ENCODE results near the gene DRICH1.
"Not testable (repeated sequence)": the region's sequence is repeated elsewhere in the genome, so short reads cannot be mapped to it uniquely, and the experiment has no call there.

DRICH1 gene

DNA sequence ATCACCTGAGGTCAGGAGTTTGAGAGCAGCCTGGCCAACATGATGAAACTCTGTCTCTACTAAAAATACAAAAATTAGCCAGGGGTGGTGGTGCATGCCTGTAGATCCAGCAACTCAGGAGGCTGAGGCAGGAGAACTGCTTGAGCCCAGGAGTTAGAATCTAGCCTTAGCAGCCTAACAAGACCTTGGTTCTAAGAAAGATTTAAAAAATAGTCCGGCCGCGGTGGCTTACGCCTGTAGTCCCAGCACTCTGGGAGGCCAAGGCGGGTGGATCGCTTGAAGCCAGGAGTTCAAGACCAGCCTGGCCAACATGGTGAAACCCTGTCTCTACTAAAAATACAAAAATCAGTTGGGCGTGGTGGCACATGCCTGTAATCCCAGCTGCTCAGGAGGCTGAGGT lies 14.4 kb upstream of the DRICH1 start:
- DNase-seq = not testable (repeated sequence)

DNA sequence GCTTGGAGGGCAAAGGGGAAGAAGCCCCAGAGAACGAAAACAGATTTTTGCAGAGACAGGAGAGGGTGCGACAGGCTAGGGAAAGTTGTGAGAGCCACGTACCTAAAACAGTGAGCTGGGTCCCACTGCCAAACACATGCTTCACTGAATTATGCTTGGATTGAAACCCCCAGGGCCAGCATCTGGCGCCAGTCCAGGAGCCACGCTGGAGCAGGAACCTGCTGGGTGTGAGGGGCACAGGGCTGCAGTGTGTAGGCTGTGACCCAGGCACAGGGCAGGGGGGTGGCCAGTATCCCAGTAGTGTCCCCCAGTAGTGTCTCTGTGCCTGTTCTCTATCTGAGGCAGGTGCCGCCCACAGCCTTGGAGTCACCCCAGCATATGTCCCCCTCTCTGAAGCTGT lies 8.1 kb upstream of the DRICH1 start:
- DNase-seq = not testable (repeated sequence)

DNA sequence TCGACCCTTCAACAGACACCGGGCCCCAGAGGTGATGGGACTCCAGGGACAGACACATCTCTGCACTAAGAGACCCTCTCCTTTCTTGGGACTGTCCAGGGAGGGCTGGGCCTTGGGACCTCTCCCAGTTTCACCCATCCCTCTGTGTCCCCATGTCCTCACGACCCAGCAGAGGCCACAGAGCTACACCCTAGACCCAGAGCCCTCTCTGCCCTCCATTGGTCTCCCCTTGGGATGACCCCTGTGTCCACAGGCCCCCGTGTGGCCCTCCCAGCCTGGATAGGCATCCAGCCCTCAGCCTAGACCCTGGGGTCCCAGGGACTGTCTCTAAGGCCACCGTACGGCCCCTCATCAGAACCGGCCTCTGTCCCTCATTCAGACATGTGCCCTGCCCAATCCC lies 7.5 kb upstream of the DRICH1 start:
- no peak for DNase-seq

DNA sequence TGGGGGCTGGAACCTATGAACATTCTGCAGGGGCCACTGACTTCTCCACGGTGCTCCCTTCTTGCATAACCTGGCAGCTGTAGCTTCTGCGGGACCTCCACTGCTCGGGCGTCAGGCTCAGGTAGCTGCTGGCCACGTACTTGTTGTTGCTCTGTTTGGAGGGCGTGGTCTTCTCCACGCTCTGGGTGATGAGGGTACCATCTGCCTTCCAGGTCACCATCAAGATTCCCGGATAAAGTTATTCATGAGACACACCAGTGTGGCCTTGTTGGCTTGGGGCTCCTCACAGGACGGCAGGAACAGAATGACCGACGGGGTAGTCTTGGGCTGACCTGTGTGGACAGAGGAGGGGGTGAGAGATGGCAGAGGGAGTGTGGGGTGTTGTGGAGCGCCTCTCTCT lies 6.5 kb upstream of the DRICH1 start:
- DNase-seq = no peak

DNA sequence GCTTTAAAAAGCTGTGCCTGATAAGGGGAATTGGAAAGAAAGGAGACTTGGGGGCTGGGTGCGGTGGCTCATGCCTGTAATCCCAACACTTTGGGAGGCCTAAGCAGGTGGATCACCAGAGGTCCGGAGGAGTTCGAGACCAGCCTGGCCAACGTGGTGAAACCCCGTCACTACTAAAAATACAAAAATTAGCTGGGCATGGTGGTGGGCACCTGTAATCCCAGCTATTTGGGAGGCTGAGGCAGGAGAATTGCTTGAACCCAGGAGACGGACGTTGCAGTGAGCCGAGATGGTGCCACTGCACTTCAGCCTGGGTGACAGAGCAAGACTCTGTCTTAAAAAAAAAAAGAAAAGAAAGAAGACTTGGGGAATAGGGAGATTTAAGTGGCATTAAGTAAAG lies 3.2 kb upstream of the DRICH1 start:
- not testable (repeated sequence) for DNase-seq

DNA sequence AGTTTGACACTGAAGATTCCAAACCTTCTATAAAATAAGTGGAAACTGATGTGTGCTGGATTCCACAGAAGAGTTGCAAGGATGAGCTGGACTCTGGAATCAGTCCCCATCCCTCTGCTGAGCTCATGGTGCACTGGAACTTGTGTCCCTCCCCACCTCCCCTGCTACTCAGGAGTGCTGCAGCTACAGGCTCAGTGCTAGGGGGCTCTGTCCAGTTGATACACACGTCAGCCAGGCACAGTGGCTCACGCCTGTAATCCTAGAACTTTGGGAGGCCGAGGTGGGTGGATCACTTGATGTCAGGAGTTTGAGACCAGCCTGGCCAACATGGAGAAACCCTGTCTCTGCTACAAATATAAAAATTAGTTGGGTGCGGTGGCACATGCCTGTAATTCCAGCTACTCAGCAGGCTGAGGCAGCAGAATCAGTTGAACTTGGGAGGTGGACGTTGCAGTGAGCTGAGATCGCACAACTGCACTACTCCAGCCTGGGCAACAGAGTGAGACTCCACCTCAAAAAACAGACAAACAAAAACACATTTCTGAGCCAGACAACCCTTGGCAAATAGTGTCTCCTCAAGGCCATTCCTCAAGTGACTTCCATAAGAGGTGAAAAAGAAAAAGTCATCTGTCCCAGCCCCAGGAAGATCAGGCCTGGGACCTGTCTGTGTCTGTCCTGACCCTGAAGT lies 3.9 kb downstream of the DRICH1 start:
- DNase-seq = not testable (repeated sequence)

DNA sequence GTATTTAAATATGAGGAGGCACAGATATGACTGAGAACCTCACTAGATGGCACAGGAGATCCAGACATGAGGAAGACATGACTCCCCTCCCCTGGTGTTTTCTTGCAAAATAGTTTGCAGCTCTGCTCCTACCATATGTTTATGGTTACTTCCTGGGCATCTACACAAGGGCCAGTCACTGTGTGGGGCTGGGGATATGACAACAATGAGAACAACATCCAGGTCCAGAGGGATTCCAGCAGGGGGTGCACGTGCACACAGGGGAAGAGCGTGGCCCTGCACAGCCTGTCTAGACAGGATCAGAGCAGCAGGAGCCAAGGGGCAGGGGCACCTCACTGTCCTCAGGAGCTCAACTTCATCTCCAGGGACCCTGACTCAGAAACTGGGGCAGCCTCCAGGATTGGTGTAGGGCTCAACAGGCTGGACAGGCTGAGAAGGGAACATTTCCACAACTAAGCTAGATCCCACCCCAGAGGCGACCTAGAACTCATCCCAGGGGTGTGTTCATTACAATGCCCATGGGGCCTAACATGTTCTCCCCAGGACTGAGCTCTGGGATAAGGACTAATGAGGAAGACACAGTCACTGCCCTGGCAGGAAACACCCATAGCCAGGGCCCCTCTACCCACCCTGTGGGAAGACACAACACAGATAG lies 4.6 kb downstream of the DRICH1 start:
- peak; percentile 48 for DNase-seq

DNA sequence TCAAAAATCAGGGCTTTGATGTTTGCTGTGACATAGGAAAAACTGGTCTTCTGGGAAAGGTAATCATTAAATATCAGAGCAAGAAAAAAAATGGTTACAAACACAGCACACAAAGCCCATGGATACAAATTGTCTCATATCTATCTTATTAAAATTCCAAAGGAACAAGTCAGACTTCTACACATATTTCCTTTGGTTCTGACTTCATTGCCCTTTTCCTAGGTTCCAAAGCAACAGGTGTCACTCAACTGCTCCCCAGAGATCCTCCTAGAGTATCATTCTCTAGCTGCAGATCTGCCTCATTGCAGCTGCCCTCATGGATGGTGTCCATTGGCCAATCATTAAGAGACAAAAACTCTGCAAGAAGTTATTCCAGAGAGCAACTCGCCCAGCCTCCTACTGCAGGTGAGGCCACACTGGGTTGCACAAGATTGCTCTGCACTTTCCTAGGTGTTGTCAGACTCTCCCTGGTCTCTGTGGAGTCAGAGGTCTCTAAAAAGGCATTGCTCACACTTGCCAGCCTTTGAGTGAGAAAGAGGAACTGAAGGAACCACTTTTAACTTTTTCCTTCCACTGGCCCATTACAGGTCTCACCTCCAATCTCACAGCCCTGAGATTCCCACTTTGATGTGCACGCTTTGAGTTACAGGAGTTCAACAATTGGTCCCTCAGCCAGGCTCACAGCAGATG lies 5.7 kb downstream of the DRICH1 start:
- no peak for DNase-seq

DNA sequence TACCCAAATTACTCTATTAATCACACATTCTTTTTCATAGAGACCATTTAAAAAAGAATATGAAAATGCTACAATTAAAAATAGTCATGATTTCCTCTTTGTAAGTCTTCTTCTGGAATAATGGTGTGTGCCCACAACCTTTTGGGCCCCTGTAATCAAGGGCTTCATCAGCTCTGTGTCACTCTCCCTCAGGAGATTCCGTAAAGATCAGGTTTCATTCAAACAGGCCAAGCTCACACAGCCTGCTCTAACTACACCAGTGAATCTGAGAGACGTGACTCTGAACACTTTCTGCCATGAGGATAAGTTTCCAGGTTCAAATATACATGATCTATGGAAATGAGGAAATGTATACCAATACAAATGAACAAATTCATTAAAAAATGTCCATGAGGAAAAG lies 9.5 kb downstream of the DRICH1 start:
- DNase-seq = no peak

DNA sequence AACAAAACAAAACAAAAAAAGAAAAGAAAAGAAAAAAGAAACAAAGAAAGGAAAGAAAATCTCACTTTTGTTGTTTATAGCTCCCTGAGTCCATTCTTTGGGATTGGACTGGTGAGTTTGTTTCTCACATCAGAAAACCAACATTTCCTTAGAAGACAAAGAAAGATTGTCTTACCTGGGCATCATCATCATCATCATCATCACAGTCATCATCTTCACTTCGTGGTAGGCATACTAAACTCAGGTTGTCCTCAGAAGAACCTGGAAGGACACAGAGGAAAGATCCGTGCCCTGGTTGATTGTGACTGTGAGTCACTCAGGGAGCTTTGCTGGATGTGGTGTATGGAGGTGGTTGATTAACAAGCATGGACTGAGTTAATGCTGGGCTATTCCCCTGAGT lies 10.2 kb downstream of the DRICH1 start:
- not testable (repeated sequence) for DNase-seq

DNA sequence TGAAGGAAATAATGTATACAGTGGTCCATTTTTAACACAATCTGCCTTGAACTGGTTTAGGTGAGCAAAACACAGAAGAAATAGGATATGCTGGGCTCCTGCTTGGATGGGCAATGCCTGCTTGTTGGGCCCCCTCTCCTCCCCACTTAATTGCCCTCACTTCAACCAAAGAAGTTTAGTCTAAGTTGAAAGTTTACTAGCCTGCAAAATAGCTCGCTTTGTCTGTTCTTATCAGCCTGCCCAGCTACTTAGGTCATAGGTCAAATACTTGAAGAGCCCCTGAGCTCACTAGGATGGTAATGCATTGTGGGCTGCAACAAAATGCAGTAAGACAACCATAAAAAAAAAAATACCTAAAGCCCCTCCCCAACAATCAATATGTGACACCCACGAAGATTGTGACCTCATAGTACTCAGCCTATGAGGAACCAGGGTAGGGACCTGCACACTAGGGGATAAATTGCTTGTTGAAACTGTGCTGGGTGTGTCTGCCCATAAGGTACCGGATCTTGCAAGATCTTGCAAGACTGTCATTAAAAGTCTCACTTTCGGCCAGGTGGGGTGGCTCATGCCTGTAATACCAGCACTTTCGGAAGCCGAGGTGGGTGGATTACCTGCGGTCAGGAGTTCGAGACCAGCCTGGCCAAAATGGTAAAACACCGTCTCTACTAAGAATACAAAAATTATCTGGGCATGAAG lies 10.9 kb downstream of the DRICH1 start:
- DNase-seq = no peak

DNA sequence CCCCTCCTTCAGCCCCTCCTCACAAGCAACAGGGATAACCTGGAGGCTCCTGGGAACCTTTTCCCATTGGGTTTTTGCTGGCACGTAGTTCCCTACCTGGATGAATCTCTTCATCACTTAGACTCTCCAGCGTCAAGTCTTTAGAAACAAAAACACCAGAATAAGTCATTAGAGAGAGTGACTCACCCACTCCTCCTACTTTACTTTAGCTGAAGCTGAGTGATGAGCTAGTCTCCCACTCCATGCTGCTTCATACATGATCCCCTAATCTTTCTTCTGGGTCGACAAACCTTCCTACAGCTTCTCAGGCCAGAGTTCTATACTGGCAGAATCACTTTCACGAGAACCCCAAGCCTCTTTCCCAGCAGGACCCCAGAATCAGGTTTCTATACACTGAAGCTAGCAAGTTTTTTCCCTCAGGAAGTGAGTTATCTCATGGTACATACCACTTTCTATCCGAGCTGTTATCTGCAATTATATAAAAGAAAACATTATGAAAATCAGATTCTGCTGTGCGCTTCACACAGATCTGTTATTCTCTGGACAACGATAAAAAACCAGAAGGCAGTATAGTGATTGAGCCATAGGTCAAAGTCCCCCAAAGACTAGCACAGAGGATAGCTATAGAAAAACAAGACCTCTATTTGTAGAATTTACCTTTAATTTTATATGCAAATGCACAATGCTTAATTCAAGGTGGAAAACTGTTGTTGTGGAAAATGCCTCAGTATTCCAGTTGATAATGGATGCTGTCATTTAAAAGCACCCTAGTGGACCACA lies 18.7 kb downstream of the DRICH1 start:
- DNase-seq = no peak

DNA sequence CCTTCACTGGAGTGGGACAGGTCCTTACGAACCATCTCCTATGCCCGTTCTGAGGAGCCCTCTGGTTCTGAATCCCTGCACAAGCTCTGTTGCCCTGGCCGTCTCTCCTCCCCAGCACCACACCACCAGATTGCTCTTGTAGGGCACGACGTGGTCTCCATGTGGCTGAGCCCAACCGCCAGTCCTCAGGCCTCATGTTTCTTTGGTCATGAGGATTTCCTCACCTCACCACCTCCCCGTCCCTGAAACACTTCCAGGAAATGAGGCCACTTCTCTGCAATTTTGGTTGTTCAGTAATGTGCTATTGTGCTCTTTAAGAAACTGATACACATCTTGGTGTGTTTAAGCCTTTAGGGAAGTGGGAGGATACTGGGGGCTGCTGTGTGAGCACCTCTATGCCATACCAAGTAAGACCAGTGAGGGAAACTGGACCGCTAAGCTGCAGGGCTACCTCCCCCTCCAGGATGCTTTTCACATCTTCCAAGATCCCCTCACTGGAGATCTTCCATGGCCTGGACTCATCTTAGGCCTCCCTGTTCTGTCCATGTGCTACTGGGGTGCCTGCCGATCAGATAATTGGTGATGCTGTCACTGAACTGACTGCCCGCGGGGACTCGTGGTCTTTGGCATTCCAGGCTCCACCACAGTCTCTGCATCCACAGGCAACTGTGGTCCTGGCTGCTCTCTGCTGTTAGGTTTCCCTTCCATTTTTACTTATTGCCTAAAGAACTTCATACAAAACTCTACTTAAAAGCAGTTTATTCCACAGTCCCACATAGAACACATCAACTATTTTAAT lies 21.9 kb downstream of the DRICH1 start:
- DNase-seq = no peak

DNA sequence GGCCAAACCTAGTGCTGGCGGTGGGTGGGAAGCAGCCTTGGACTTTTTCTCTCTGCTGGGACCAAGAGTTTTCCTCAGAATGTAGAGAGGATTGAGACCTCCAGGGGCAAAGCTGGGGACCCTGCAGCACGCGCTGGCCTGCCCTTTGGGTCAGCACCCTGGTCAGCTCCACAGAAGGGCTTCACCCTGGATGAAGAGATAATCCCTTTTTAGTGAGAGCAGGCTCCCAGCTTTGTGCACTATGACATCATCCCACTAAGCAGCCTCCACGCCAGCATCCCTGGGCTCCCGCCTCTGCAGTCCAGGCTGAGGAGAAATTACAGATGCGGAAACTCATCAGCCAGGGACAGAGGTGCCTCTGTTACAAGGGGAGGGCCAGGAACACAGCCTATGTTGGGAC lies 23.5 kb downstream of the DRICH1 start:
- DNase-seq = no peak

DNA sequence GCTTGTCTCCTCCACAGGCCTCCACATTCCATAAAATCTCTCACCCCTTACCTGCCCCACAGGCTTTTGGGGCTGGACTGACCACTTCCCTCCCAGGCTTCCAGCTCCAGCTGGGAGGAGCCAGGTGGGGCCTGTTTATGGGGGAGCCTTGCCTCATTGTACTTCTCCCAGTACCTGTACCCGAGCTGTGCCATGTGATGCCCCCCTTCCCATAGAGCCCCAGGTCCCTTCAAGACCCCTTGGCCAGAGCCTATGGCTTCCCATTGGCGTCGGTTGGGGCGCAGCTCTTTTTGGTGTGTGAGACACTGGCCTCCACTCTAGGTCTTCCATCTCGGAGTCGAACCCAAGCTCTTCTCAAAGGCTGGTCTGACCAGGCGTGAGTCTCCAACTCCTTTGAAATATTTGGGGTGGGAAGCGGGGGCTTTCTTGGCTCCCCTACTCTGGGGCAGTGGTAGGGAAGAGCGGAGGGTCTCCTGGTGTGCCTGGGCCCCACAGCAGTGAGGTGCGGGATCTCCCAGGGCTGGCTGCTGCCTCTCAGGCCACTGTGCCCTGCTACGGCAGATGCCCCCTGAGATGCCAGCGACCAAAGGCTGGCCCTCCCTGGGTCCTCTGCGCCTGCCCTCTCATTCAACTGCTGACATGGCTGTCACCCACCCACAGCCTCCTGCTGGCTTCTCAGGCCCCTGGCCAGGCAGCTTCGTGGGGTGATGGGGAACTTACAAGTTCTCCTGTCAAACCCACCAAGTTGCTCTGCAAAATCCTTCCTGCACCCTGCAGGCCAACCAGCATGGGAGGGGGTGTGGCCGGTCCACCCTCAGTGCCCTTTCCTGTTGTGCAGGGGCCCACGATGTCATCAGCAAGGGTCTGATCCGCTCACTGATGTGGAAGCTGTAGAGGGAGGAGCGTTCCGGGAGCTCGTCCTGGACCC lies 25.7 kb downstream of the DRICH1 start:
- DNase-seq = no peak

DNA sequence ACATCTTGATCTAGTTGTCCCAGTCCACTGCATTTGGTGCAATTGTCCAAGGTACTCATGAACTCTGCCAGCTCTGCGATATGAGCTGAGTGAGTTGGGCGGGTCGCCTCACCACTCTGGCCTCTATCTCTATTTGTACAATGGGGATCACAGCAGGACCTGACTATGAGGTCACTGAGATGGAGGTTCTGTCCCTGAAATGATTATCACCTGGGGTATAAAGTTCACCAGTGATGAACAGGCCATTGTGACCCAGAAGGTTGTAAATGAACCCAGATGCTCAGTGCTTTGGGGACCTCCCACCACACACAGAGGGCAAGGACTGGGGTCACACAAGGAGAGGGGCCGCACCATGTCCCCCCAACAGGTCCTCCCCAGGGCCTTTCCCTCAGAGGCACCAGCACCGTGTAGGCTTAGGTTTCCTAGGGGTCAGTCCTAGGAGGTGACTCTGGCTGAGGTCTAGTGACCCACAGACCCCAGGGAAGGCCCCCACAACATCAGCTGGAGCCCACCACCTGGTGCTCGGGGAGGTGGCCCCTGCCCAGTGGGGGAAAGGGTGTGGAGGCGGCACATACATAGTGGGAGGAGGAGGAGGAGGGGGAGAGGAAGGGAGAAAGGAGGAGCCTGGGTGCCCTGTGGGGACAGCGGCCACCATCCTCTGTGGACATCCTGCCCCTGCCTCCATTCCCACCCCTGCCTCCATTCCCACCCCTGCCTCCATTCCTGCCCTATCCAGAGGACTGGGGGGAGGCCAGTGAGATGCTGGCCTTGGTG lies 27.0 kb downstream of the DRICH1 start:
- DNase-seq = no peak

DNA sequence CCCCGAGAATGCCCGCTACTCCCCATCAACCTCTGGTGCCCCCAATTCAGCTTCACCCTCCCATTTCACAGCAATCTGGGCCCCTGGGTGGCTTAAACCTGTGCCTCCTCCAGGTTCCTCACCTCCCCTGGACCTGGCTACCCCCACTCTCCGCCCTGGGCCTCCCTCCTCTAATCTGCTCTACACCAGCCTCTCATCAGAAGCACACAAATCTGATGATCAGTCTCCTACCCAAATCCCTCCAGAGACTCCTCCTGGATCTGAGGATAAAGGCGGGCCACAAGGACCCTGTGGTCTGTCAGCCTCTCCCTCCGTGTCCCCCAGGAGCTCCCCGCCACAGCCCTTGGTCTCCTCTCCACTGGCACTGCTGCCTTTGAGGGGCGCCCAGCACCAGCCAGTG lies 28.9 kb downstream of the DRICH1 start:
- DNase-seq = no peak

DNA sequence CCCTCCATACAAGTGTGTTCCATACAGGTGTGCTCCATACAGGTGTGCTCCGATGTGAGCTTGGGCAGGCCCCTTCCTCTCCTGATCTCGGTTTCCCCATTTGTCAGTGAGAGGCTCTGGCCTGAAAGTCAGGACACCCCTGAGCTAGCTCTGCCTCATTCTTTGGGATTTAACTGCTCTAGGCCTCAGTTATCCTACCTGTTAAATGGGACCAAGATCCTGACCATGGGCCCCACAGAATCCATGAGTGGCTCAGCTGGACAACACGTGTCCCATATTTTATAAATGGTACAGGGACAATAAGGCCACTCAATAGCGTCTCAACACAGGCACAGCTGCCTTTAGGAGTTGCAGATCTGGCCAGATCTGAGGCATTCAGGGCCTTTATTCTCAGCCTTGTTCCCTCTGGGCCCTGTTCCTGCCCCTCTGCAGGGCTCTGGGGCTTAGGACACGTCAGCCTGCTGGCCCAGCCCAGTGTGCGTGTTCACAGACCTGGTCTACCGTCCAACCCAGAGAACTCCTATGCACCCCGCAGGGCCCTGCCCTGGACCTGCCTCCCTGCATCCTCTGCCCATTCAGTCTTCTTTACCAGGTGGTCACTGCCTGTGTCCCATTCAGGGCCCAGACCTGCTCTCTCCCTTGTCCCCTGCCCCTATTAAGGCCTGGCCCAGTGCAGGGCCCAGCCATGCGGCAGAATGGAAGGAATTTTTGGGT lies 33.2 kb downstream of the DRICH1 start:
- no peak for DNase-seq

DNA sequence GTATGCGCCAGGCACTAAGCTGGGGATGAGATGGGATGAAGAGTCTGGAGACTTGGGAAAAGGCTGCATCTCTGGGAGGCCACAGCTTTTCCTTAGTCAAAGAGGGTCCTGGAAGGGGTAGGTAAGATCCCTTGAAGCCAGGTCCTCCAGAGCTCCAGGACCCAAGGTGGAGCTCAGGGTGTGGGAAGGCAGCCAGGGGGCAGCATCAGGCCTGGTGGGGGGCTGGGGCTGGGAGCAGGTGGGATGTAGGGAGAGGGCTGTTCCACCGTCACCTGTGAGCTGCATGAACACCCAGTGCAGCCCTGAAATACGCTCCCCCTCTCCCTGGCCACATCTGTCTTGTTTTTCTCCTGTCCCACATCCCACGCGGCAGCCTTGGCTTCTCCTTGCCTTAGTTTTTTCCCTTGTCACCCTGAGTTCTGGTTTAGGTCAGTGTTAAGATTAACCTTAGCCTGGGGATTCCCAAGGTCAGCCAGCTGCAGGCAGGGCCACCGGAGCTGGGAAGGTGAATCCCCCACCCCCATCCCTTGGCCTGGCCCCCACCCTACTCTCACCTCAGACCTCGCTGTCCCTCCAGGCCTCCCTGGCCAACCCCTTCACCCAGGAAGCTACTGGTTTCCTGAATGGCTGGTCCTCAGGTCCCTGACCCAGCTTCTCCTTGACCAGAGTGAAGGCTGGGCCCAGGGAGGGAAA lies 34.4 kb downstream of the DRICH1 start:
- DNase-seq = not testable (repeated sequence)

All from CD4-positive, alpha-beta T cell treated with Interleukin-4 for 4 hours (primary cell).